RWPE2 (cell line): ENCODE results near the gene ATP9A.

Experiments
- ATAC-seq: fragments of 200-7000 bp; cut with Tn5 transposase; 3 replicates; pipeline ENCODE4 v1.9.1; 2021; ENCODE audit warnings: low read depth
- DNase-seq: peaks from one replicate; pipeline ENCODE4 v3.0.0-alpha.2; 2020; ENCODE audit warnings: low spot score
- H3K27ac ChIP-seq: fragments of 450-650 bp; 2 replicates; pipeline ENCODE4 v1.5.1; 2017; ENCODE audit warnings: mild to moderate bottlenecking; ENCODE audit not compliant: poor library complexity, severe bottlenecking
- H3K27me3 ChIP-seq: fragments of 250-450 bp; sonication (Bioruptor Pico); 2 replicates; pipeline ENCODE4 v1.5.1; 2021; ENCODE audit warnings: mild to moderate bottlenecking, moderate library complexity; ENCODE audit not compliant: insufficient read depth, poor library complexity, severe bottlenecking
- H3K36me3 ChIP-seq: fragments of 250-450 bp; sonication (Bioruptor Pico); 2 replicates; pipeline ENCODE4 v1.5.1; 2020; ENCODE audit warnings: low read depth, mild to moderate bottlenecking, moderate library complexity
- H3K4me1 ChIP-seq: fragments of 250-450 bp; sonication (Bioruptor Pico); 2 replicates; pipeline ENCODE4 v1.5.1; 2021; ENCODE audit warnings: mild to moderate bottlenecking, moderate library complexity; ENCODE audit not compliant: insufficient read depth, poor library complexity, severe bottlenecking
- H3K4me3 ChIP-seq: fragments of 250-450 bp; sonication (Bioruptor Pico); 2 replicates; pipeline ENCODE4 v1.5.1; 2021; ENCODE audit warnings: mild to moderate bottlenecking, moderate library complexity; ENCODE audit not compliant: severe bottlenecking
- H3K9me3 ChIP-seq: fragments of 250-450 bp; sonication (Bioruptor Pico); 2 replicates; pipeline ENCODE4 v1.5.1; 2021; ENCODE audit warnings: mild to moderate bottlenecking, moderate library complexity; ENCODE audit not compliant: severe bottlenecking
- CTCF ChIP-seq: fragments of 450-650 bp; IDR thresholded peaks from one replicate; pipeline ENCODE4 v1.5.1; 2017; ENCODE audit warnings: mild to moderate bottlenecking, moderate library complexity; ENCODE audit not compliant: poor library complexity, severe bottlenecking

Gene ATP9A

GRCh38 chr20:51585148-51585547, 183.0 kb downstream of the ATP9A start:
- no peaks in the 10 kb centered on the region for H3K9me3 ChIP-seq
- H3K4me1 ChIP-seq: peaks cover 7% of the 10 kb centered on the region
- H3K4me3 ChIP-seq: no peak overlapping the region
- no peaks in the 10 kb centered on the region for H3K27me3 ChIP-seq
- ATAC-seq (no peak), DNase-seq (no peak)
- no peak overlapping the region for H3K27ac ChIP-seq
- no peaks in the 10 kb centered on the region for H3K36me3 ChIP-seq
- TF ChIP-seq CTCF: no peak

- DNase-seq (no peak), ATAC-seq (no peak)
- Histone ChIP-seq H3K27ac (no peak overlapping the region), H3K4me1 (peaks cover 7% of the 10 kb centered on the region), H3K36me3 (no peaks in the 10 kb centered on the region), H3K4me3 (no peak overlapping the region), H3K27me3 (no peaks in the 10 kb centered on the region), H3K9me3 (no peaks in the 10 kb centered on the region)
- TF ChIP-seq CTCF: no peak
These were observed 183.5 kb downstream of the ATP9A start for GRCh38 chr20:51584737-51585136.

- H3K27ac ChIP-seq: no peak overlapping the region
- H3K9me3 ChIP-seq: no peaks in the 10 kb centered on the region
- TF ChIP-seq CTCF: no peak
- H3K4me1 ChIP-seq: peaks cover 7% of the 10 kb centered on the region
- no peaks in the 10 kb centered on the region for H3K27me3 ChIP-seq
- ATAC-seq: no peak
- no peak overlapping the region for H3K4me3 ChIP-seq
- DNase-seq: no peak
- H3K36me3 ChIP-seq: no peaks in the 10 kb centered on the region
These were observed 184.1 kb downstream of the ATP9A start for GRCh38 chr20:51584116-51584515.

- Histone ChIP-seq H3K9me3 (no peaks in the 10 kb centered on the region), H3K4me3 (no peak overlapping the region), H3K4me1 (peaks cover 7% of the 10 kb centered on the region), H3K27me3 (no peaks in the 10 kb centered on the region), H3K36me3 (no peaks in the 10 kb centered on the region), H3K27ac (no peak overlapping the region)
- ATAC-seq (no peak), DNase-seq (no peak)
- TF ChIP-seq CTCF: no peak
These were observed 184.7 kb downstream of the ATP9A start for GRCh38 chr20:51583499-51583898.

- no peaks in the 10 kb centered on the region for H3K36me3 ChIP-seq
- H3K9me3 ChIP-seq: no peaks in the 10 kb centered on the region
- peaks cover 7% of the 10 kb centered on the region for H3K4me1 ChIP-seq
- H3K27ac ChIP-seq: no peak overlapping the region
- TF ChIP-seq CTCF: no peak
- no peak for DNase-seq
- no peaks in the 10 kb centered on the region for H3K27me3 ChIP-seq
- H3K4me3 ChIP-seq: no peak overlapping the region
- no peak for ATAC-seq
These were observed 185.1 kb downstream of the ATP9A start for GRCh38 chr20:51583073-51583472.
